K562 (cell line): ENCODE measurements around the gene TMEM247. TPM values are rescaled to one million over a fixed set of nuclear protein-coding genes. Genes with fewer than 3 reads are reported as not detected.

ENCODE experiments used
- ATAC-seq: fragments of 200-7000 bp; cut with Tn5 transposase; 3 replicates; pipeline ENCODE4 v1.9.1; 2020; ENCODE audit warnings: moderate library complexity
- BruUV-seq: library from RNA; stranded (reverse); fragments of 400-500 nt; replicated peaks from 2 replicates; lab custom pipeline; 2021; lab: Mats Ljungman, UMichigan
- CTCF ChIA-PET: fragments of 300-600 bp; formaldehyde crosslinking; extraction: SDS; loops from one replicate; lab custom pipeline; 2021; ENCODE audit warnings: low intra/inter-chr PET ratio; lab: Yijun Ruan, JAX
- POLR2A ChIA-PET: fragments of 300-600, 350-650 bp; sonication (Branson Sonifier 250); formaldehyde crosslinking; extraction: SDS; loops from one replicate; lab custom pipeline; 2021; ENCODE audit warnings: antibody characterized with exemption, inconsistent platforms; lab: Yijun Ruan, JAX
- DNase-seq, 4 experiments: peaks; one replicate each; pipeline versions ENCODE4 v3.0.0 to v3.0.0-alpha.2; 2011 to 2018; ENCODE audit warnings: low spot score in 3 of 4, mixed read lengths in 3 of 4; ENCODE audit errors: extremely low read depth in 1 of 4
- FAIRE-seq: peaks from 2 replicates; lab custom pipeline; 2011; peaks lifted over from hg19 to GRCh38; lab: Jason Lieb, UNC
- H2AFZ ChIP-seq: 2 replicates; pipeline ENCODE4 v1.6.0; 2011; ENCODE audit warnings: low read depth, low read length, control low read depth, inconsistent platforms
- H3K27ac ChIP-seq: fragments of 200-600 bp; 3 replicates; pipeline ENCODE4 v1.8.0; 2011; ENCODE audit warnings: low read depth, mild to moderate bottlenecking, control low read depth, inconsistent platforms, low read length, moderate library complexity, mixed read lengths; ENCODE audit errors: extremely low read depth
- H3K27me3 ChIP-seq, 2 experiments: fragments of 300-600 bp in 1 of 2; 2 replicates in 1 of 2; 3 replicates in 1 of 2; pipeline versions ENCODE4 v1.6.0 to v1.8.0; 2011; ENCODE audit warnings: inconsistent platforms in 2 of 2, low read length in 2 of 2, mild to moderate bottlenecking in 1 of 2, mixed read lengths in 1 of 2, moderate library complexity in 1 of 2; ENCODE audit not compliant: control insufficient read depth in 2 of 2, insufficient read depth in 2 of 2
- H3K36me3 ChIP-seq: fragments of 300-600 bp; 3 replicates; pipeline ENCODE4 v1.8.0; 2011; ENCODE audit warnings: mild to moderate bottlenecking, low read length, inconsistent platforms; ENCODE audit not compliant: control insufficient read depth, insufficient read depth
- H3K4me1 ChIP-seq, 2 experiments: fragments of 200-600 bp in 1 of 2; replicated peaks in 1 of 2; 2 replicates in 1 of 2; 3 replicates in 1 of 2; pipeline versions ENCODE4 v1.5.1 to v1.8.0; 2011; ENCODE audit warnings: inconsistent platforms in 2 of 2, low read length in 2 of 2, mild to moderate bottlenecking in 1 of 2, mixed read lengths in 1 of 2, moderate library complexity in 1 of 2; ENCODE audit not compliant: control insufficient read depth in 2 of 2, insufficient read depth in 2 of 2
- H3K4me2 ChIP-seq: 2 replicates; pipeline ENCODE4 v1.6.1; 2011; ENCODE audit warnings: low read length, control low read depth, inconsistent platforms, mixed read lengths; ENCODE audit not compliant: insufficient read depth
- H3K4me3 ChIP-seq: fragments of 200-600 bp; sonication (generic), shearing (Covaris generic); 2 replicates; pipeline ENCODE4 v1.5.1; 2016; ENCODE audit warnings: control low read depth, inconsistent platforms
- H3K79me2 ChIP-seq: fragments of 200-600 bp; 3 replicates; pipeline ENCODE4 v1.8.0; 2011; ENCODE audit warnings: low read length, inconsistent platforms; ENCODE audit not compliant: control insufficient read depth, insufficient read depth
- H3K9ac ChIP-seq, 2 experiments: 2 replicates each; pipeline versions ENCODE4 v1.6.0 to v1.6.1; 2011; ENCODE audit warnings: low read depth in 2 of 2, low read length in 2 of 2, control low read depth in 1 of 2, inconsistent platforms in 1 of 2, mild to moderate bottlenecking in 1 of 2, mixed read lengths in 1 of 2; ENCODE audit not compliant: insufficient read depth in 1 of 2
- H3K9me1 ChIP-seq: one replicate; pipeline ENCODE4 v1.6.0; 2011; ENCODE audit warnings: inconsistent platforms, mild to moderate bottlenecking, low read length, moderate library complexity; ENCODE audit not compliant: control insufficient read depth, insufficient read depth
- H3K9me3 ChIP-seq: replicated peaks from 2 replicates; pipeline ENCODE4 v1.5.1; 2011; ENCODE audit warnings: low read depth, low read length, inconsistent platforms; ENCODE audit not compliant: control insufficient read depth, insufficient read depth
- H4K20me1 ChIP-seq: replicated peaks from 2 replicates; pipeline ENCODE4 v1.6.1; 2011; ENCODE audit warnings: low read length, inconsistent platforms, mixed read lengths; ENCODE audit not compliant: control insufficient read depth, insufficient read depth
- ATF3 ChIP-seq, 2 experiments: fragments of 450-650 bp in 1 of 2; sonication (generic) in 1 of 2; formaldehyde crosslinking in 1 of 2; IDR thresholded peaks in 1 of 2; conservative IDR thresholded peaks in 1 of 2; 2 replicates each; pipeline versions ENCODE4 v1.6.1 to v1.8.1; 2016 to 2023; ENCODE audit warnings: mild to moderate bottlenecking in 2 of 2, moderate library complexity in 2 of 2, inconsistent platforms in 1 of 2, missing genetic modification reagents in 1 of 2
- CREM ChIP-seq: IDR thresholded peaks from 2 replicates; pipeline ENCODE4 v1.6.1; 2014; ENCODE audit warnings: antibody characterized with exemption, low read depth
- GABPB1 ChIP-seq: sonication (generic); formaldehyde crosslinking; IDR thresholded peaks from 2 replicates; pipeline ENCODE4 v1.8.0; 2022; ENCODE audit warnings: mild to moderate bottlenecking, missing genetic modification reagents
- HDAC1 ChIP-seq, 2 experiments: fragments of 450-650 bp; IDR thresholded peaks; 2 replicates each; pipeline ENCODE4 v1.6.1; 2016 to 2017; ENCODE audit warnings: inconsistent platforms in 1 of 2, mild to moderate bottlenecking in 1 of 2, moderate library complexity in 1 of 2
- MTA3 ChIP-seq: fragments of 450-650 bp; formaldehyde crosslinking; IDR thresholded peaks from 2 replicates; pipeline ENCODE4 v1.6.1; 2017; ENCODE audit warnings: mild to moderate bottlenecking, borderline replicate concordance
- RCOR1 ChIP-seq, 2 experiments: IDR thresholded peaks; 2 replicates each; pipeline ENCODE4 v1.6.1; 2012; ENCODE audit warnings: low read depth in 2 of 2, low read length in 2 of 2, borderline replicate concordance in 1 of 2, improper control_type of control experiment in 1 of 2
- ZC3H8 ChIP-seq: fragments of 450-650 bp; IDR thresholded peaks from 2 replicates; pipeline ENCODE4 v1.6.1; 2017
- ZFX ChIP-seq: sonication (generic); formaldehyde crosslinking; IDR thresholded peaks from 2 replicates; pipeline ENCODE4 v1.8.0; 2022; ENCODE audit warnings: mild to moderate bottlenecking, missing genetic modification reagents, moderate library complexity
- ZNF431 ChIP-seq: sonication (generic); formaldehyde crosslinking; IDR thresholded peaks from 2 replicates; pipeline ENCODE4 v1.8.0; 2022; ENCODE audit warnings: mild to moderate bottlenecking, missing genetic modification reagents
- WGBS: fragments of 100-300 bp; shearing (Covaris generic); methylation state at CpG from one replicate; pipeline ENCODE4 v1.1.6; 2016; ENCODE audit warnings: low coverage, mixed read lengths; ENCODE audit not compliant: insufficient coverage; ENCODE audit errors: missing lambda C conversion rate; 5-methylcytosine and 5-hydroxymethylcytosine counted together
- in situ Hi-C: fragments of 300-500 bp; cut with MboI; formaldehyde crosslinking; loops from 4 replicates; pipeline ENCODE4 v1.15.0; 2018; ENCODE audit warnings: inconsistent platforms, mixed read lengths
- intact Hi-C: fragments of 100-400 bp; cut with micrococcal nuclease; formaldehyde crosslinking; loops from 2 replicates; pipeline ENCODE4 v1.14.2; 2022
- polyA plus RNA-seq, 8 experiments: library from polyadenylated mRNA; depleted of rRNA in 4 of 8; stranded (reverse) in 5 of 8; unstranded in 3 of 8; fragments of >200 nt; fragmentation: Nextera tagmentation in 2 of 8; fragmentation: Illumina TruSeq in 1 of 8; extraction: Ambion mirVana in 2 of 8; extraction: Trizol in 1 of 8; gene quantifications; 2 replicates each; pipeline versions ENCODE4 v1.2.1 to v1.2.3, GENCODE V29; 2011 to 2014; ENCODE audit warnings: inconsistent platforms in 1 of 8, missing spikeins in 1 of 8
- total RNA-seq, 7 experiments: library from RNA; depleted of rRNA in 6 of 7; stranded (reverse); fragments of >200 nt in 6 of 7; fragmentation: Illumina TruSeq in 2 of 7; extraction: Trizol in 2 of 7; gene quantifications; 2 replicates each; pipeline versions ENCODE4 v1.2.1 to v1.2.3, GENCODE V29; 2011 to 2021; ENCODE audit warnings: low replicate concordance in 1 of 7
- TF ChIP-seq, protein P1 (sequence below), 2 experiments: fragments of 450-650 bp in 1 of 2; IDR thresholded peaks; 2 replicates each; pipeline ENCODE4 v1.6.1; 2011 to 2017; ENCODE audit warnings: low read depth in 2 of 2, antibody characterized with exemption in 1 of 2, borderline replicate concordance in 1 of 2, low read length in 1 of 2, mild to moderate bottlenecking in 1 of 2, mixed read lengths in 1 of 2; ENCODE audit not compliant: control insufficient read depth in 1 of 2

Gene TMEM247
- total and polyA plus RNA-seq, 9 of the 15 experiments (the other 6 are each of a cell fraction or from before 2014, with no cell fraction given): 0.24 to 4.7 (median 3.1) TPM

DNA sequence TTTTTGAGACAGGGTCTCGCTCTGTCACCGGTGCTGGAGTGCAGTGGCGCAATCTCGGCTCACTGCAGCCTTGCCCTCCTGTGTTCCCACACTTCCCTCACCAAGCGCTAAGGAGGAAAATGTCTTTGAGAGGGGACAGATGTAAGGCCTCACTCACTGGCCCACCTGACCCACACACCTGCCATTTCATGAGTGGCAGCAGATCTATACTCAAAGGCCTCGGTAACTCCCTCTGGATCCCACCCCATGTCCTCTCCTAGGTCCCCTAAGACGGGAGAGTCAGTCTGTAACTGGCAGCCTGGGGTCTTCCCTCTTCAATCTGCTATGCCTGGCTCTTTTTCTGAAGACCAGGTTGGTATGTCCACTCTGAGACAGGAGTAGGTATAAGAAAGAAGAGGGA, 12.9 kb downstream of the TMEM247 start:
- no peak overlapping the region for H3K9ac ChIP-seq
- no peak overlapping the region for H3K4me3 ChIP-seq
- H3K4me2 ChIP-seq: no peak overlapping the region
- H2AFZ ChIP-seq: no peak overlapping the region
- H3K36me3 ChIP-seq: no peaks in the 10 kb centered on the region
- H3K4me1 ChIP-seq: no peaks in the 10 kb centered on the region
- DNase-seq: no peak
- no peaks in the 10 kb centered on the region for H3K79me2 ChIP-seq
- H3K27ac ChIP-seq: no peak overlapping the region
- ATAC-seq: no peak
- H3K9me1 ChIP-seq: no peaks in the 10 kb centered on the region
- intact Hi-C loops (no loop called here), in situ Hi-C loops (no loop called here)
- CTCF ChIA-PET: no interaction called here
- FAIRE-seq: no peak
- no TSS peak for BruUV-seq
- POLR2A ChIA-PET: no interaction called here
- TF ChIP-seq ZC3H8 (no peak), ATF3 (IDR thresholded peaks at IDR 0.05) (no peak), ATF3 (CRISPR knock-in tag; conservative IDR thresholded peaks at IDR 0.05) (no peak), MTA3 (no peak), ZNF431 (no peak), HDAC1 (IDR thresholded peaks at IDR 0.05) (no peak), RCOR1 (IDR thresholded peaks at IDR 0.05; ENCODE audit: borderline replicate concordance in 1 of 2, low read depth in 2 of 2, low read length in 2 of 2) (no peak), ZFX (CRISPR knock-in tag) (no peak), GABPB1 (CRISPR knock-in tag) (no peak), CREM (no peak)
- TF ChIP-seq, protein P1, sequence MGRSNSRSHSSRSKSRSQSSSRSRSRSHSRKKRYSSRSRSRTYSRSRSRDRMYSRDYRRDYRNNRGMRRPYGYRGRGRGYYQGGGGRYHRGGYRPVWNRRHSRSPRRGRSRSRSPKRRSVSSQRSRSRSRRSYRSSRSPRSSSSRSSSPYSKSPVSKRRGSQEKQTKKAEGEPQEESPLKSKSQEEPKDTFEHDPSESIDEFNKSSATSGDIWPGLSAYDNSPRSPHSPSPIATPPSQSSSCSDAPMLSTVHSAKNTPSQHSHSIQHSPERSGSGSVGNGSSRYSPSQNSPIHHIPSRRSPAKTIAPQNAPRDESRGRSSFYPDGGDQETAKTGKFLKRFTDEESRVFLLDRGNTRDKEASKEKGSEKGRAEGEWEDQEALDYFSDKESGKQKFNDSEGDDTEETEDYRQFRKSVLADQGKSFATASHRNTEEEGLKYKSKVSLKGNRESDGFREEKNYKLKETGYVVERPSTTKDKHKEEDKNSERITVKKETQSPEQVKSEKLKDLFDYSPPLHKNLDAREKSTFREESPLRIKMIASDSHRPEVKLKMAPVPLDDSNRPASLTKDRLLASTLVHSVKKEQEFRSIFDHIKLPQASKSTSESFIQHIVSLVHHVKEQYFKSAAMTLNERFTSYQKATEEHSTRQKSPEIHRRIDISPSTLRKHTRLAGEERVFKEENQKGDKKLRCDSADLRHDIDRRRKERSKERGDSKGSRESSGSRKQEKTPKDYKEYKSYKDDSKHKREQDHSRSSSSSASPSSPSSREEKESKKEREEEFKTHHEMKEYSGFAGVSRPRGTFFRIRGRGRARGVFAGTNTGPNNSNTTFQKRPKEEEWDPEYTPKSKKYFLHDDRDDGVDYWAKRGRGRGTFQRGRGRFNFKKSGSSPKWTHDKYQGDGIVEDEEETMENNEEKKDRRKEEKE (IDR thresholded peaks at IDR 0.05; ENCODE audit: borderline replicate concordance in 1 of 2, control insufficient read depth in 1 of 2, low read depth in 2 of 2, low read length in 1 of 2): no peak
- no peaks in the 10 kb centered on the region for H4K20me1 ChIP-seq
- H3K9me3 ChIP-seq: no peaks in the 10 kb centered on the region
- WGBS: 35% methylated on average over 7 of the region's 7 CpGs
- H3K27me3 ChIP-seq: peaks cover 7 to 31% of the 10 kb centered on the region in 2 experiments; a peak in 4 of 5 replicates
